ENCODE data around the gene NCKIPSD. TPM values are rescaled to one million over a fixed set of nuclear protein-coding genes. Genes with fewer than 3 reads are reported as not detected.

The NCKIPSD gene
- total RNA-seq, 1 experiment from 2014 or later, result 36.9 TPM

DNA sequence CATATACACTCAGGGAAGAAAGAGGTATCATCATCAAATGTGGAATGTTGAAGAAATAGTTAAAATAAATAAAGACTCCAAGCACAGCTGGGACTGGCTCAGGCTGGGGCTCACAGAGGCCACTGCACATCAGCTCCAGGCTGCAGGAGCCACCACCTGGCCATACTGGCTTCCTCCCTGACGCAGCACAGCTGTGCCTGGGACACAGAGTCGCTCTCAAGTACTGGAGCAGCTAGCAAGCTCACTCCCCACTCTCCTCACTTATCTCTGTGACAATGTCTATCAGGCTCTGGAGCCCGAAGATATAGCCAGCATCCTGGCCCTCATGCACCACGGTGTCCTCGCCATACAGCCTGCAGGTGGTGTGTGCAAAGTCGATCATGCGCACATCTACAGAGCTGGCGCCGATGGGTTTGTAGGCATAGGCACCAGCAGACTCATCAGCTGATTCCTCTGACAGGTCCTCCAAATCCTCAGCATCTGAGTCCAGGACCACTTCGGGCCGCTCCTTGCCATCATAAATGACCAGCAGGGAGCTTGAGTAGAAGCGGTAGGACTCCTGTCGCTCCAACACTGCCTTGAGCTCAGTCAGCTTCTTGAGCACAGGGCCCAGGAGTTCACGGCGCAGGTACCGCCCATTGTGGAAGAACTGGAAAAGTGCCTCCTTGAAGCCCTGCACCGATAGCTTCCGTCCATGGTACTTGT is 2.5 kb upstream of the NCKIPSD start (continued):
- TF ChIP-seq, protein P1, sequence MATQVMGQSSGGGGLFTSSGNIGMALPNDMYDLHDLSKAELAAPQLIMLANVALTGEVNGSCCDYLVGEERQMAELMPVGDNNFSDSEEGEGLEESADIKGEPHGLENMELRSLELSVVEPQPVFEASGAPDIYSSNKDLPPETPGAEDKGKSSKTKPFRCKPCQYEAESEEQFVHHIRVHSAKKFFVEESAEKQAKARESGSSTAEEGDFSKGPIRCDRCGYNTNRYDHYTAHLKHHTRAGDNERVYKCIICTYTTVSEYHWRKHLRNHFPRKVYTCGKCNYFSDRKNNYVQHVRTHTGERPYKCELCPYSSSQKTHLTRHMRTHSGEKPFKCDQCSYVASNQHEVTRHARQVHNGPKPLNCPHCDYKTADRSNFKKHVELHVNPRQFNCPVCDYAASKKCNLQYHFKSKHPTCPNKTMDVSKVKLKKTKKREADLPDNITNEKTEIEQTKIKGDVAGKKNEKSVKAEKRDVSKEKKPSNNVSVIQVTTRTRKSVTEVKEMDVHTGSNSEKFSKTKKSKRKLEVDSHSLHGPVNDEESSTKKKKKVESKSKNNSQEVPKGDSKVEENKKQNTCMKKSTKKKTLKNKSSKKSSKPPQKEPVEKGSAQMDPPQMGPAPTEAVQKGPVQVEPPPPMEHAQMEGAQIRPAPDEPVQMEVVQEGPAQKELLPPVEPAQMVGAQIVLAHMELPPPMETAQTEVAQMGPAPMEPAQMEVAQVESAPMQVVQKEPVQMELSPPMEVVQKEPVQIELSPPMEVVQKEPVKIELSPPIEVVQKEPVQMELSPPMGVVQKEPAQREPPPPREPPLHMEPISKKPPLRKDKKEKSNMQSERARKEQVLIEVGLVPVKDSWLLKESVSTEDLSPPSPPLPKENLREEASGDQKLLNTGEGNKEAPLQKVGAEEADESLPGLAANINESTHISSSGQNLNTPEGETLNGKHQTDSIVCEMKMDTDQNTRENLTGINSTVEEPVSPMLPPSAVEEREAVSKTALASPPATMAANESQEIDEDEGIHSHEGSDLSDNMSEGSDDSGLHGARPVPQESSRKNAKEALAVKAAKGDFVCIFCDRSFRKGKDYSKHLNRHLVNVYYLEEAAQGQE (IDR thresholded peaks at IDR 0.05; ENCODE audit: low read depth), result no peak
- no peak for TF ChIP-seq RAD21 (IDR thresholded peaks at IDR 0.05; ENCODE audit: low read depth)
- TF ChIP-seq POLR2A (IDR thresholded peaks at IDR 0.05; ENCODE audit: borderline replicate concordance, extremely low read depth, insufficient read depth, insufficient read length), result no peak
- TF ChIP-seq SRF (IDR thresholded peaks at IDR 0.05; ENCODE audit: low read depth), result no peak
- no peak for TF ChIP-seq YY1 (IDR thresholded peaks at IDR 0.05; ENCODE audit: extremely low read depth, insufficient replicate concordance, low read depth, low read length)
- TF ChIP-seq, protein P2, sequence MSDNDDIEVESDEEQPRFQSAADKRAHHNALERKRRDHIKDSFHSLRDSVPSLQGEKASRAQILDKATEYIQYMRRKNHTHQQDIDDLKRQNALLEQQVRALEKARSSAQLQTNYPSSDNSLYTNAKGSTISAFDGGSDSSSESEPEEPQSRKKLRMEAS (IDR thresholded peaks at IDR 0.05), result no peak
- TF ChIP-seq FOSL1 (IDR thresholded peaks at IDR 0.05; ENCODE audit: low read depth), result no peak
- TF ChIP-seq TCF7L2 (IDR thresholded peaks at IDR 0.05; ENCODE audit: borderline replicate concordance, extremely low read depth, insufficient read depth, insufficient read length), result no peak
- no peak for TF ChIP-seq JUND (IDR thresholded peaks at IDR 0.05)

DNA sequence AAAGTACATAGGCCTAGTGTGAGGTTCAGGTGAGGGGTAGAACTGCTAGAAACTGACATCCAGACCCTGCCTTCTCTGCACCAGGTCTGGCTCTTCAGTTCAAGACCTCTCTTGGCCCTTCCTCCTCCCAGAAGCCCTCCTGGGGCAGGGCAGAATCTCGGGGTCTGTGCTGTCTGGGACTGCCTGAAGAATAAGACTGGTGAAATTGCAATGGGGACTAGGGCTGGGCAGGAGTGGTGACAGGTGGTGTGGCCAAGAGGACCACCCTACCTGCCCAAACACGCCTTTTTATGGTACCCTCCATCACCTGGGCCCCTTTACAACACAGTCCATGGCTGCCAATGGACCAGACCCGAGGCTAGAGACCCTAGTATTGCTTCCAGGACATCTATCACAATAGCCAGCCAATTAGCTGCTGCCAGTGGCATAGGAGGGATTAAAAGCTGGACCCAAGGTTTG is 1.5 kb upstream of the NCKIPSD start:
- peaks cover 27 to 40% of the 10 kb centered on the region in 2 experiments for H3K36me3 ChIP-seq (ENCODE audit: control insufficient read depth in 1 of 2, insufficient read depth in 2 of 2, low read length in 2 of 2)
- ChIA-PET RAD21 (ENCODE audit: low non-redundant PET in 1 of 2, low total read pairs in 2 of 2, uncharacterized antibody in 2 of 2, unreplicated experiment in 2 of 2) (no interaction called here), POLR2A (no interaction called here), CTCF (interaction anchor here (1.6 to 2.0 kb wide), 3 partner anchors 10 to 286 kb away, joined by 4 to 7 read pairs (median 5); partner anchors contain the start of gene CELSR3)
- TF ChIP-seq EZH2 (IDR thresholded peaks at IDR 0.05) (no peak), RAD21 (IDR thresholded peaks at IDR 0.05; ENCODE audit: low read depth) (no peak), SIN3A (IDR thresholded peaks at IDR 0.05; ENCODE audit: low read depth) (0 out of 2 replicates have a peak, but pooled peaks have one; percentile 23)
- intact Hi-C loops (cut with micrococcal nuclease), result loop anchor here (5.0 kb wide), 1 partner anchor 265 kb away; no protein-coding TSS in a partner anchor
- no peak overlapping the region for H3K4me3 ChIP-seq (replicated peaks in 1 of 2; ENCODE audit: low read depth in 1 of 2, low read length in 2 of 2)
- ATAC-seq, result no peak
- DNase-seq (ENCODE audit: low read depth, low spot score), result no peak
- no peak overlapping the region for H3K27ac ChIP-seq (ENCODE audit: low read depth, low read length)
- no peaks in the 10 kb centered on the region for H3K9me2 ChIP-seq (ENCODE audit: insufficient read depth)
- peaks cover 44% of the 10 kb centered on the region for H3K79me2 ChIP-seq (ENCODE audit: insufficient read depth, low read length)
- peaks cover 13 to 19% of the 10 kb centered on the region in 2 experiments for H3K4me1 ChIP-seq (ENCODE audit: control insufficient read depth in 1 of 2, insufficient read depth in 2 of 2, low read length in 2 of 2)
- BruUV-seq (replicated peaks), result no TSS peak
- H3K27me3 ChIP-seq (ENCODE audit: insufficient read depth, low read length), result no peaks in the 10 kb centered on the region
- no peaks in the 10 kb centered on the region for H3K9me3 ChIP-seq (ENCODE audit: control insufficient read depth in 1 of 2, insufficient read depth in 1 of 2, low read depth in 1 of 2, low read length in 2 of 2)
- H3K4me2 ChIP-seq (ENCODE audit: low read length), result no peak overlapping the region
- H3K9ac ChIP-seq (ENCODE audit: low read length), result no peak overlapping the region
- no peaks in the 10 kb centered on the region for H4K20me1 ChIP-seq (ENCODE audit: insufficient read depth)
- H2AFZ ChIP-seq (ENCODE audit: low read depth, low read length, poor library complexity, severe bottlenecking), result no peak overlapping the region
